BLaER1 treated with 17β-estradiol and CSF1 and Interleukin-3, amounts not matched to agents 10 nM and 100 nM (cell line): Measurements from ENCODE around the gene HEXB.

Source experiments
- H3K27ac ChIP-seq, 11 experiments: shearing (Covaris generic); formaldehyde crosslinking; 2 replicates each; pipeline ENCODE4 v1.8.1; 2022
- H3K27me3 ChIP-seq, 11 experiments: shearing (Covaris generic); formaldehyde crosslinking; 2 replicates each; pipeline ENCODE4 v1.8.1; 2022
- H3K36me3 ChIP-seq, 11 experiments: shearing (Covaris generic); formaldehyde crosslinking; 2 replicates each; pipeline ENCODE4 v1.8.1; 2022
- H3K4me1 ChIP-seq, 10 experiments: shearing (Covaris generic); formaldehyde crosslinking; 2 replicates each; pipeline ENCODE4 v1.8.1; 2022
- H3K4me2 ChIP-seq, 11 experiments: shearing (Covaris generic); formaldehyde crosslinking; 2 replicates each; pipeline ENCODE4 v1.8.1; 2022
- H3K4me3 ChIP-seq, 10 experiments: shearing (Covaris generic); formaldehyde crosslinking; 2 replicates each; pipeline ENCODE4 v1.8.1; 2022
- H3K9ac ChIP-seq, 11 experiments: shearing (Covaris generic); formaldehyde crosslinking; 2 replicates each; pipeline ENCODE4 v1.8.1; 2022
- H3K9me3 ChIP-seq, 11 experiments: shearing (Covaris generic); formaldehyde crosslinking; replicated peaks in 1 of 11; 2 replicates each; pipeline ENCODE4 v1.8.1; 2022
- H4K20me1 ChIP-seq, 11 experiments: shearing (Covaris generic); formaldehyde crosslinking; 2 replicates each; pipeline ENCODE4 v1.8.1; 2022
- Cebpa-rat ChIP-seq, 11 experiments: shearing (Covaris generic); IDR thresholded peaks; 2 replicates each; pipeline ENCODE4 v1.8.1; 2022

The HEXB gene

DNA sequence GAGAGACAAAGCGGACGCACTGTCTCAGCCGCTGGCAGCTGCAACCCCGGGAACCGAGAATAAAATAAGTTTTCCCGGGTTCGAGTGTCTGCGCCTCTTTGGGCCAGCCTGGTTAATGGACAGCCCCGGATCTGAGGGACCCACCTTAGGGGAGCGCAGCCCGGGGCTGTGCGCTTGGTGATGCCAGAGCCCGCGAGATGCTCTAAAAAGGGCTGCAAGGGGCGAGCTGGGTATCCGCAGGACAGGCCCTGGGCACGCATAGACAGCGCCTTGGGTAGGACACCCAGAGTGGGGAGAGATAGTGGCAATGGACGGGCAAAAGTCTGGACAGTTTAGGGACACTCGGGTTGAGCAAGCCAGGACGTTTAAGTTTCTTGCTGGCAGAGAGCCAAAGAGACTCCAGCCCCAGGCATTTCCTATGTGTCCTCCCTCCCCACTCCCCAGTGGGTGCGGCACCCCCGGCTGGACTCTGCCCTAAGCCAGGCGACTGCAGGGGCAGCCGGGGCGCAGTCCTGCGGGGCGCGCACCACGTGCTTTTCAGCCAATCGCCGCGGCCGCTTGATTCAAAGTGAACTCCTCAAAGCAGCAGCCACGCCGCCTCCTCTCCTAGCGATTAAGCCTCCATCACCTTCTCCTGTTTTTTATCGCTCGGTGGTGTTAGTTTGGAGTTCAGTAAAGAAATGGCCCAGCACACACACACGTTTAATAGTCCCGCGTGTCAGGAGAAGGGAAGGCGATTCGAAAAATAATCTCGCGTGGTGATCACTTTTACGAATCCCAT, 43.9 kb upstream of the HEXB start:
- H3K9me3 ChIP-seq: peaks cover 0 to 1% (median 0%) of the 10 kb centered on the region in 11 experiments; a peak in 2 of 22 replicates
- H3K27ac ChIP-seq: peak overlapping the region; percentile 67 to 98 (median 94); a peak in 21 of 22 replicates
- H3K4me3 ChIP-seq: peak overlapping the region; percentile 75 to 97 (median 94)
- no peaks in the 10 kb centered on the region for H3K27me3 ChIP-seq
- H3K36me3 ChIP-seq: peaks cover 1 to 28% (median 11%) of the 10 kb centered on the region in 11 experiments; a peak in 20 of 22 replicates
- peaks cover 45 to 76% (median 62%) of the 10 kb centered on the region in 10 experiments for H3K4me1 ChIP-seq
- H4K20me1 ChIP-seq: peaks cover 29 to 43% (median 42%) of the 10 kb centered on the region in 11 experiments; a peak in 21 of 22 replicates
- TF ChIP-seq Cebpa-rat (IDR thresholded peaks at IDR 0.05): no peak
- peak overlapping the region; percentile 79 to 96 (median 93) for H3K9ac ChIP-seq
- H3K4me2 ChIP-seq: peak overlapping the region; percentile 73 to 99 (median 94)

GRCh38 chr5:74641735-74642542, 43.1 kb upstream of the HEXB start:
- peaks cover 26 to 35% (median 34%) of the 10 kb centered on the region in 11 experiments; a peak in 21 of 22 replicates for H4K20me1 ChIP-seq
- peak overlapping the region; percentile 67 to 98 (median 94); a peak in 21 of 22 replicates for H3K27ac ChIP-seq
- peaks cover 0 to 20% (median 3%) of the 10 kb centered on the region in 11 experiments; a peak in 12 of 22 replicates for H3K36me3 ChIP-seq
- H3K4me1 ChIP-seq: peaks cover 45 to 76% (median 63%) of the 10 kb centered on the region in 10 experiments
- TF ChIP-seq Cebpa-rat (IDR thresholded peaks at IDR 0.05): peak in 1 of 11 experiments; percentile 6; a peak in 1 of 22 replicates
- H3K9ac ChIP-seq: peak overlapping the region; percentile 79 to 96 (median 93)
- H3K27me3 ChIP-seq: no peaks in the 10 kb centered on the region
- H3K9me3 ChIP-seq: no peaks in the 10 kb centered on the region
- peak overlapping the region; percentile 73 to 99 (median 94) for H3K4me2 ChIP-seq
- peak overlapping the region; percentile 75 to 97 (median 94) for H3K4me3 ChIP-seq

DNA sequence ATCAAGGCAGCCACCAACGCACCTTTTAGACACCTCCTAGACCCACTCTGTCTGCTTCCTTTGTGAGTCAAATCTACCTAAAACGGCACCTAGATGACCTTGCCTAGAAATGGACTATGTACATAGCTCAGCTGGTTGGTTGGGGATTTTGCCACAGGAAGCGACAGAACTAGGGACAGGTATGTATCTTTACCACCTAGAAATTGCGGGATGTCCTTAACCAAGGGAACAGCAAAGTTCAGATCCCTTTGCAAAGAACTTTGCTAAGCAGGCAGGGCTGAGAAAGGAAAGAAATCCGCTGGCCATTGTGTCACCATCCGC, 42.5 kb upstream of the HEXB start:
- peaks cover 43 to 76% (median 59%) of the 10 kb centered on the region in 10 experiments for H3K4me1 ChIP-seq
- peaks cover 0 to 14% (median 0%) of the 10 kb centered on the region in 11 experiments; a peak in 10 of 22 replicates for H3K36me3 ChIP-seq
- no peak; a peak in 1 of 22 replicates for TF ChIP-seq Cebpa-rat (IDR thresholded peaks at IDR 0.05)
- peaks cover 20 to 29% (median 29%) of the 10 kb centered on the region in 11 experiments; a peak in 21 of 22 replicates for H4K20me1 ChIP-seq
- no peaks in the 10 kb centered on the region for H3K9me3 ChIP-seq
- H3K27me3 ChIP-seq: no peaks in the 10 kb centered on the region
- peak overlapping the region in 2 of 10 experiments; percentile 75 to 97; a peak in 3 of 20 replicates for H3K4me3 ChIP-seq
- H3K9ac ChIP-seq: peak overlapping the region; percentile 59 to 96 (median 93); a peak in 20 of 22 replicates
- peak overlapping the region; percentile 67 to 98 (median 94); a peak in 21 of 22 replicates for H3K27ac ChIP-seq
- H3K4me2 ChIP-seq: peak overlapping the region; percentile 73 to 99 (median 94)

DNA sequence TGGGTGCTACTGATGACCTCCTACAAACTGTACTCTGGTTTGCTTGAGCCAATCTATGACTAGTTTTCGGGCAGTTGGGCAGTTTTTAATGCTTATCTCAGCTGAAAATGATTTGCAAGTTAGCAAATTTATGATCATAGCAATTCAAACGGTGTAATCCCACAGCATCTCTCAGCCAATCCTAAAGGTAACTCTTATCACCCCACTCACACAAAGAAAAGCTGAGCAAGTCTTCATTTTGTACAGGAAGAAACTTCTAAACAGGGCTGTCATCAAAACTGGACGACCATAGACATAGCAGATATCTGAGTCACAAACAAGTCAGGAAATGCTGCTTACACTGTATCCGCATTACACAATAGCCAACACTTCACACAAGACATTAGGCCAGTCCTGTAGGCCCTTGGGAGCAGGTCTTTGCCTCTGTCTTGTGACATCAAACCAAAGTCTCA, 41.9 kb upstream of the HEXB start:
- peak overlapping the region; percentile 67 to 98 (median 94) for H3K27ac ChIP-seq
- peaks cover 0 to 8% (median 0%) of the 10 kb centered on the region in 11 experiments; a peak in 1 of 22 replicates for H3K36me3 ChIP-seq
- peak overlapping the region in 2 of 10 experiments; percentile 2 to 3; a peak in 4 of 20 replicates for H3K4me3 ChIP-seq
- peak in 10 of 11 experiments; percentile 69 to 95 (median 89); a peak in 18 of 22 replicates for TF ChIP-seq Cebpa-rat (IDR thresholded peaks at IDR 0.05)
- no peaks in the 10 kb centered on the region for H3K27me3 ChIP-seq
- H3K4me1 ChIP-seq: peaks cover 36 to 76% (median 53%) of the 10 kb centered on the region in 10 experiments
- peaks cover 14 to 23% (median 22%) of the 10 kb centered on the region in 11 experiments; a peak in 21 of 22 replicates for H4K20me1 ChIP-seq
- peak overlapping the region; percentile 73 to 99 (median 94); a peak in 21 of 22 replicates for H3K4me2 ChIP-seq
- H3K9me3 ChIP-seq: no peaks in the 10 kb centered on the region
- H3K9ac ChIP-seq: peak overlapping the region; percentile 59 to 96 (median 93); a peak in 20 of 22 replicates

GRCh38 chr5:74647096-74647495, 37.9 kb upstream of the HEXB start:
- Histone ChIP-seq H3K4me1 (peaks cover 20 to 67% (median 35%) of the 10 kb centered on the region in 10 experiments; a peak in 19 of 20 replicates), H4K20me1 (no peaks in the 10 kb centered on the region), H3K4me3 (no peak overlapping the region), H3K36me3 (no peaks in the 10 kb centered on the region), H3K4me2 (peak overlapping the region in 3 of 11 experiments; percentile 0 to 54 (median 3); a peak in 3 of 22 replicates), H3K9ac (no peak overlapping the region; a peak in 1 of 22 replicates), H3K9me3 (no peaks in the 10 kb centered on the region), H3K27me3 (no peaks in the 10 kb centered on the region), H3K27ac (peak overlapping the region in 1 of 11 experiments; percentile 7; a peak in 2 of 22 replicates)
- no peak for TF ChIP-seq Cebpa-rat (IDR thresholded peaks at IDR 0.05)

- Histone ChIP-seq H3K9me3 (no peaks in the 10 kb centered on the region), H3K36me3 (no peaks in the 10 kb centered on the region), H4K20me1 (no peaks in the 10 kb centered on the region), H3K4me1 (peaks cover 2 to 49% (median 18%) of the 10 kb centered on the region in 10 experiments; a peak in 19 of 20 replicates), H3K9ac (no peak overlapping the region), H3K4me2 (peak overlapping the region in 2 of 11 experiments; percentile 25 to 31; a peak in 3 of 22 replicates), H3K27me3 (no peaks in the 10 kb centered on the region), H3K4me3 (no peak overlapping the region), H3K27ac (no peak overlapping the region; a peak in 1 of 22 replicates)
- no peak for TF ChIP-seq Cebpa-rat (IDR thresholded peaks at IDR 0.05)
Observed at GRCh38 chr5:74648835-74649293, 36.2 kb upstream of the HEXB start.

DNA sequence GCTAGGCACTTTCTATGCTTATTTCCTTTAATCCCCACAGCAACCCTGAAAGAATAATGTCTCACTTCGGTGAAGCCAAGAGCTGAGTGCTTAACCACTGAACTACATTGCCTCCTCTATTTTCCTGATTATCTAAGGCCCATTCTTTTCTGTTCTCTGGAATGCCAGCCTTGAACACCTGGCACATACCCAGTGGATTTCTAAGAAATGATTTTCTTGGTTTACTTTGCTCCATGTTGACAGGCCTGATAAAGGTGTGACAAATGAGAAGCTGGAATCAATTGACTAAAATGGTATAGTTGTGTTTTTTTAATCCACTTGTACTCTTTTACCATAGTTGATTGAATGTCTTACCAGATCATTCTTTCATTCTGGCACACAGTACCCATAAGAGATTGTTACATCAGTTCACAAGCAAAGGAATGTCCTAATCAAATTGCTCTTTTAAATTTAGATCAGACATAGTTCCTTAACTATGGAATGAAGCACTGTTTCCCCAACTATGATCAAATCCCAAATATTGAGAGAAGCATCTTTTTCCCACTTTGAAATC, 35.5 kb upstream of the HEXB start:
- no peaks in the 10 kb centered on the region for H3K36me3 ChIP-seq
- no peak overlapping the region for H3K9ac ChIP-seq
- H3K4me3 ChIP-seq: no peak overlapping the region
- TF ChIP-seq Cebpa-rat (IDR thresholded peaks at IDR 0.05): no peak
- no peak overlapping the region for H3K27ac ChIP-seq
- H3K4me2 ChIP-seq: no peak overlapping the region
- H3K9me3 ChIP-seq: no peaks in the 10 kb centered on the region
- H4K20me1 ChIP-seq: no peaks in the 10 kb centered on the region
- H3K4me1 ChIP-seq: peaks cover 0 to 43% (median 12%) of the 10 kb centered on the region in 10 experiments; a peak in 13 of 20 replicates
- no peaks in the 10 kb centered on the region for H3K27me3 ChIP-seq

DNA sequence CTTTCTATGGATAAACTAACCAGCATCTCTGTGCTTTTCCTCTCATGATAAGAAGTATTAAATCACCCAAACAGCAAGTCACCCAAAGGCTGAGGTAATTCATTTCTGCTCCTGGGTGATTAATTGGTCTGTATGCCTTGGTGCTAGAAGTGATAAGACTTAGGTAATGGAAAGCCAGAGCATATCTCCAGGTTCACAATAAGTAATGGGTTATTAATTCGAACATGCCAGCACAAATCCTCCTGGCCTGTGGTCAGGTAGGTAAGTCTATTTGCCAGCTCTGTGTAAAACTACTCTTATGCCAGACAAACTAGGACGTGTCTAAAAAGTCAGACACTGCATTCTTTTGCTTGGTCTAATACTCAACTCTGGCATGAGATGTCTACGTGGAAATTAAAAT, 33.3 kb upstream of the HEXB start:
- no peak for TF ChIP-seq Cebpa-rat (IDR thresholded peaks at IDR 0.05)
- no peak overlapping the region for H3K4me2 ChIP-seq
- no peaks in the 10 kb centered on the region for H3K27me3 ChIP-seq
- H3K4me3 ChIP-seq: no peak overlapping the region
- no peak overlapping the region for H3K9ac ChIP-seq
- peaks cover 0 to 21% (median 2%) of the 10 kb centered on the region in 10 experiments; a peak in 9 of 20 replicates for H3K4me1 ChIP-seq
- H4K20me1 ChIP-seq: no peaks in the 10 kb centered on the region
- no peaks in the 10 kb centered on the region for H3K9me3 ChIP-seq
- H3K36me3 ChIP-seq: no peaks in the 10 kb centered on the region
- no peak overlapping the region for H3K27ac ChIP-seq
